ENCODE measurements around the gene LRRC4.

LRRC4 gene

DNA sequence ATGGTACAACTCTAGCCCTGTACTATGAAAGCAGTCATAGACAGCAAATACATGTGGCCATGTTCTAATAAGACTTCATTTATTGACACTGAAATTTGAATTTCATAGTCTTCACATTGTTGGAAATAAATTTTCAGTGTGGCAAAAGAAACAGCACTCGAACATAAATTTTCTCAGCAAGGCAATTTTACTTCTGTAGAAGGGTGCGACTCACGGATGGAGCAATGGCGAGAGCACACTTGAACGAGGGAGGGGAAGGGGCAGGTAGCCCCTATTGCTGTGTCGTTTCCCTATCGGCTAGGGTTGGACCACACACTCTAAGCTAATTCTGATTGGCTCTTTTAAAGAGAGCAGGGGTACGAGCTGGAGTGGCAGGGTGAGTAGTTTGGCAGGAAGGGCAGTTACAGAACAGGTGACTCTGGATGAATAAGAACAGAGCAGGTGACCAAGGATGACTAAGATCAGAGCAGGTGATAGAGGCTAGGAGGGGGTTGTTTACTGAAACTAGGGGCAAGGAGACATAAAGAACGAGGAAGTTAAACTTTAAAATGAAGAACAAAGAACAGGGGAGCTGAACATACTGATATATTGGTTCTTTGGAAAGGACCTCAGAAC is 52.0 kb downstream of the LRRC4 start:
- DNase-seq (ENCODE audit: low read depth), result no peak

DNA sequence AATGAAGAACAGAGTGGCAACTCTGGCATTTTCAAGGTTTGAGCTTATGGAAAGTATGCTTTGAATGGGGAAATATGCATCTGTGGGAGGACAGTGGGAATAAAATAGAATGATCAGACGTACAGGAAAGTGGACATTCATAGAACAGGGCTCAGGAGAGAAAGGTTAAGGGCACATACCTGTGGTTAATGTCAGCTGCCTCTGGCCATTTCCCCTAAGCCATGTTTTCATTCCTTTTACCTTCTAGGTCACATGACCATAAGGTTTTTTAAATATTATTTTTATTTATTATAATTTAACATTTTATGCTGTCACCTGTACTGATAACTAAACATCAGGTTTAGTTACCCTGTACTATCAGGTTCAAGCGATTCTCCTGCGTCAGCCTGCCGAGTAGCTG is 52.8 kb downstream of the LRRC4 start:
- no peak for DNase-seq (ENCODE audit: low read depth)

Measured in stromal cell of bone marrow (primary cell).